Epithelial cell of proximal tubule (primary cell): ENCODE results near the gene FSTL4. TPM values are rescaled to one million over a fixed set of nuclear protein-coding genes. Genes with fewer than 3 reads are reported as not detected.

ENCODE experiments used
- DNase-seq: peaks from one replicate; pipeline ENCODE4 v3.0.0-alpha.2; 2011; ENCODE audit warnings: low read depth
- H3K4me3 ChIP-seq: 2 replicates; pipeline ENCODE4 v1.5.1; 2011; ENCODE audit warnings: low read depth, mild to moderate bottlenecking, low read length
- CTCF ChIP-seq: conservative IDR thresholded peaks from 2 replicates; pipeline ENCODE4 v1.5.1; 2012; ENCODE audit warnings: low read depth, mild to moderate bottlenecking, low read length
- total RNA-seq: library from RNA; depleted of rRNA; stranded (reverse); fragments of >200 nt; gene quantifications from 2 replicates; pipeline ENCODE4 v1.2.3, GENCODE V29; 2015

FSTL4 gene
- total RNA-seq, 1 donor from 2014 or later = not detected

- H3K4me3 ChIP-seq = no peak overlapping the region
- TF ChIP-seq CTCF = no peak
- no peak for DNase-seq
These were observed 316.8 kb downstream of the FSTL4 start for GRCh38 chr5:133295520-133295919.

- no peak for TF ChIP-seq CTCF
- DNase-seq = no peak
These were observed 318.0 kb downstream of the FSTL4 start for GRCh38 chr5:133294380-133294779.

GRCh38 chr5:133293960-133294359 lies 318.4 kb downstream of the FSTL4 start:
- no peak overlapping the region for H3K4me3 ChIP-seq
- TF ChIP-seq CTCF = no peak

More at GRCh38 chr5:133294380-133294779, 318.0 kb downstream of the FSTL4 start:
- no peak overlapping the region for H3K4me3 ChIP-seq

GRCh38 chr5:133292300-133292699 lies 320.0 kb downstream of the FSTL4 start:
- TF ChIP-seq CTCF = no peak
- DNase-seq = no peak
- H3K4me3 ChIP-seq = no peak overlapping the region

More at GRCh38 chr5:133293960-133294359, 318.4 kb downstream of the FSTL4 start:
- no peak for DNase-seq

GRCh38 chr5:133291524-133291923 lies 320.8 kb downstream of the FSTL4 start:
- no peak overlapping the region for H3K4me3 ChIP-seq
- TF ChIP-seq CTCF = no peak
- DNase-seq = no peak

- H3K4me3 ChIP-seq = no peak overlapping the region
- no peak for DNase-seq
- TF ChIP-seq CTCF = no peak
These were observed 321.6 kb downstream of the FSTL4 start for GRCh38 chr5:133290669-133291240.

- no peak overlapping the region for H3K4me3 ChIP-seq
- DNase-seq = no peak
- no peak for TF ChIP-seq CTCF
These were observed 322.5 kb downstream of the FSTL4 start for GRCh38 chr5:133289686-133290367.
